Ascending aorta (tissue), 2 donors: ENCODE measurements around the gene TRABD2B. TPM values are rescaled to one million over a fixed set of nuclear protein-coding genes. Genes with fewer than 3 reads are reported as not detected.

Source experiments
- DNase-seq, 2 donors: peaks; one replicate each; pipeline ENCODE4 v3.0.0-alpha.2; 2019; ENCODE audit warnings: low spot score in 2 of 2
- H3K27ac ChIP-seq, 2 donors: fragments of 200-600 bp; sonication (generic); one replicate each; pipeline ENCODE4 v1.5.1; 2016 to 2017; ENCODE audit warnings: mild to moderate bottlenecking in 1 of 2
- H3K27me3 ChIP-seq: fragments of 200-600 bp; sonication (generic); one replicate; pipeline ENCODE4 v1.5.1; 2017
- H3K36me3 ChIP-seq, 2 donors: fragments of 200-600 bp; sonication (generic); one replicate each; pipeline ENCODE4 v1.5.1; 2016
- H3K4me1 ChIP-seq, 2 donors: fragments of 200-600 bp; sonication (generic); one replicate each; pipeline ENCODE4 v1.5.1; 2016 to 2017; ENCODE audit warnings: mild to moderate bottlenecking in 1 of 2
- H3K4me3 ChIP-seq, 2 donors: fragments of 200-600 bp; sonication (generic); one replicate each; pipeline ENCODE4 v1.5.1; 2016 to 2017; ENCODE audit warnings: mild to moderate bottlenecking in 1 of 2
- H3K9me3 ChIP-seq, 2 donors: fragments of 200-600 bp; sonication (generic); one replicate each; pipeline ENCODE4 v1.5.1; 2016
- intact Hi-C: fragments of 100-400 bp; cut with DNase I; formaldehyde crosslinking; loops from one replicate; pipeline ENCODE4 v1.15.1; 2023
- total RNA-seq: library from RNA; depleted of rRNA; stranded (reverse); fragments of >200 nt; gene quantifications from one replicate; pipeline ENCODE4 v1.1.0, GENCODE V29; 2016
- TF ChIP-seq, protein P1 (sequence below), 3 experiments: fragments of 200-600 bp in 2 of 3; fragments of 450-650 bp in 1 of 3; sonication (generic) in 2 of 3; IDR thresholded peaks; one replicate each; pipeline ENCODE4 v1.5.1; 2016 to 2019; ENCODE audit warnings: antibody characterized with exemption in 3 of 3, mild to moderate bottlenecking in 1 of 3, moderate library complexity in 1 of 3

The TRABD2B gene
- total RNA-seq, 1 donor from 2014 or later, result 7.9 TPM

DNA sequence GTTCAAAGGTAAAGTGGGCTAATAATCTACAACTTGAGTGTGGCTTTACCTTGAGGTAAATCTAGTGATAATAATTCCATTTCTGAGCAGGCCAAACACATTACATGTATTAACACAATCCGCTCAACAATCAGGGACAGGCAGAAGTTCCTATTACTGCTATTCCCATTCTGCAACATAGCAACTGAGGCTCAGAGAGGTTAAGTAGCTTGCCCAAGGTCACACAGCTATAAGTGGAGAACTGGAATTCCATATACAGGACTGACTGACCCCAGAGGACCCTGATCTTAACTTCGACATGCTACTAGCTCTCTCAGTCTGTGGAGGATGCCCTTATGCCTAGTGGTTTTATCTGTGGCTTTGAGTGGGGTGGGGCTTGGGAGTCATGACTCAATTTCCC lies 110.1 kb downstream of the TRABD2B start:
- intact Hi-C loops, result no loop called here
- H3K9me3 ChIP-seq, result no peaks in the 10 kb centered on the region
- DNase-seq, result no peak
- H3K27me3 ChIP-seq, result no peaks in the 10 kb centered on the region
- H3K4me1 ChIP-seq, result no peaks in the 10 kb centered on the region
- no peak overlapping the region for H3K27ac ChIP-seq
- H3K4me3 ChIP-seq, result no peak overlapping the region
- TF ChIP-seq, protein P1, sequence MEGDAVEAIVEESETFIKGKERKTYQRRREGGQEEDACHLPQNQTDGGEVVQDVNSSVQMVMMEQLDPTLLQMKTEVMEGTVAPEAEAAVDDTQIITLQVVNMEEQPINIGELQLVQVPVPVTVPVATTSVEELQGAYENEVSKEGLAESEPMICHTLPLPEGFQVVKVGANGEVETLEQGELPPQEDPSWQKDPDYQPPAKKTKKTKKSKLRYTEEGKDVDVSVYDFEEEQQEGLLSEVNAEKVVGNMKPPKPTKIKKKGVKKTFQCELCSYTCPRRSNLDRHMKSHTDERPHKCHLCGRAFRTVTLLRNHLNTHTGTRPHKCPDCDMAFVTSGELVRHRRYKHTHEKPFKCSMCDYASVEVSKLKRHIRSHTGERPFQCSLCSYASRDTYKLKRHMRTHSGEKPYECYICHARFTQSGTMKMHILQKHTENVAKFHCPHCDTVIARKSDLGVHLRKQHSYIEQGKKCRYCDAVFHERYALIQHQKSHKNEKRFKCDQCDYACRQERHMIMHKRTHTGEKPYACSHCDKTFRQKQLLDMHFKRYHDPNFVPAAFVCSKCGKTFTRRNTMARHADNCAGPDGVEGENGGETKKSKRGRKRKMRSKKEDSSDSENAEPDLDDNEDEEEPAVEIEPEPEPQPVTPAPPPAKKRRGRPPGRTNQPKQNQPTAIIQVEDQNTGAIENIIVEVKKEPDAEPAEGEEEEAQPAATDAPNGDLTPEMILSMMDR (IDR thresholded peaks at IDR 0.05), result no peak
- H3K36me3 ChIP-seq, result no peaks in the 10 kb centered on the region

DNA sequence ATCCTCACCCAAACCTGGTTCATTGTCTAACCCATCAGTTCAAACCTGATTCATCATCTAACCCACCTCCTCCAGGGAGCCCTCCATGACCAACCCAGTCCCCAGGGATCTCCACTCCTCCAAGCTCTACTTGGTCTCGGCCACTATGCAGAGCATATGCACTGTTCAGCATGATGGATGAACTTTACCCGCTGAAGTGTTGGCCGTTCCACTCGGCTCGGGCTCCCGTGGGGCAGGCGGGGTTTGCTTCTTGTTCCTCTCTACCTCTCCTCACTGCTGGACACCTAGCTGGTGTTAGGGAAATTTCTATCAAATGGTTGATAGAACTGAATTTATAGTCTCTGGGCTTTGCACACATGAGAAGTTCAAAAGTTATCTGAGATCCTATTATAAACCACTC lies 111.0 kb downstream of the TRABD2B start:
- TF ChIP-seq, protein P1 (IDR thresholded peaks at IDR 0.05), result no peak
- no peak overlapping the region for H3K4me3 ChIP-seq
- H3K9me3 ChIP-seq, result no peaks in the 10 kb centered on the region
- no peaks in the 10 kb centered on the region for H3K4me1 ChIP-seq
- DNase-seq, result no peak
- intact Hi-C loops, result no loop called here
- no peaks in the 10 kb centered on the region for H3K36me3 ChIP-seq
- no peak overlapping the region for H3K27ac ChIP-seq
- H3K27me3 ChIP-seq, result no peaks in the 10 kb centered on the region

DNA sequence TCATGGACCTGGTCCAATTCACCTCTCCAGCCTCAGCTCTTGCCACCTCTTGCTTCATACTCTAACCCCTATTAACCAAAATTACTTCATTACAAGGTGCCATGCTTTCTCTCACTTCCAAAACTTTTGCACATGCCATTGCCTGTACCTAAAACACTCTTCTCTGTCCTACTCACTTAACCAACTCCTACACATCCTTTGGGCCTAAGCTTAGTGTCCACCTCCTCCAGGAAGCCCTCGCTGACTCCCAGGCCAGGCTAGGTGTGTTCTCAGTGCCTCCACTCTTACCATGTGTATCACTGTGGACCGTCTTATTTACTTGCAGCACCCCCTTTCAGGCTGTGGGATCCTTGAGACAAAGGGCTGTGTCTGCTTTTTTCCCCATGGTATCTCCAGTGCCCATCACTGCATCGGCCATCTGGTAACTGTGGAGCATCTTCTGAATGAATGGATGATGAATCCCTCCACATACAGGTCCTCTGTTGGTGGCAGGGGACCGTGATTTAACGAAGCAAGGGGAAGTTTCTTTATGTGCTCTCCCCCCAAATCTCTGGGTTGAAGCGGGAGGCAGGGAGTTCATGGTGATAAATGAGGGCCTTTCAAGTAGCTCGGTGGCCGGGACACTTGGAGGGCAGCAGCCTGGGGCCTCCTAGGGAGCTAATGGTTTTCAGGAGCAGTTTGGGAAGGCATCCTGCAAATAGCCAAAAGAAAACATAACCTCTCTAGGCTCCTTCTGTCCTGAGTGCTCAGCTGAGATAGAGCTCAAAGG lies 111.9 kb downstream of the TRABD2B start:
- Histone ChIP-seq H3K4me1 (no peaks in the 10 kb centered on the region), H3K9me3 (no peaks in the 10 kb centered on the region), H3K4me3 (no peak overlapping the region), H3K27me3 (no peaks in the 10 kb centered on the region), H3K36me3 (no peaks in the 10 kb centered on the region), H3K27ac (no peak overlapping the region)
- intact Hi-C loops, result no loop called here
- TF ChIP-seq, protein P1 (IDR thresholded peaks at IDR 0.05), result no peak
- DNase-seq, result no peak

GRCh38 chr1:47883963-47884362 lies 113.2 kb downstream of the TRABD2B start:
- Histone ChIP-seq H3K27ac (no peak overlapping the region), H3K27me3 (no peaks in the 10 kb centered on the region), H3K4me3 (no peak overlapping the region), H3K36me3 (no peaks in the 10 kb centered on the region), H3K9me3 (no peaks in the 10 kb centered on the region), H3K4me1 (no peaks in the 10 kb centered on the region)
- TF ChIP-seq, protein P1 (IDR thresholded peaks at IDR 0.05), result no peak
- no peak for DNase-seq
- intact Hi-C loops, result no loop called here

DNA sequence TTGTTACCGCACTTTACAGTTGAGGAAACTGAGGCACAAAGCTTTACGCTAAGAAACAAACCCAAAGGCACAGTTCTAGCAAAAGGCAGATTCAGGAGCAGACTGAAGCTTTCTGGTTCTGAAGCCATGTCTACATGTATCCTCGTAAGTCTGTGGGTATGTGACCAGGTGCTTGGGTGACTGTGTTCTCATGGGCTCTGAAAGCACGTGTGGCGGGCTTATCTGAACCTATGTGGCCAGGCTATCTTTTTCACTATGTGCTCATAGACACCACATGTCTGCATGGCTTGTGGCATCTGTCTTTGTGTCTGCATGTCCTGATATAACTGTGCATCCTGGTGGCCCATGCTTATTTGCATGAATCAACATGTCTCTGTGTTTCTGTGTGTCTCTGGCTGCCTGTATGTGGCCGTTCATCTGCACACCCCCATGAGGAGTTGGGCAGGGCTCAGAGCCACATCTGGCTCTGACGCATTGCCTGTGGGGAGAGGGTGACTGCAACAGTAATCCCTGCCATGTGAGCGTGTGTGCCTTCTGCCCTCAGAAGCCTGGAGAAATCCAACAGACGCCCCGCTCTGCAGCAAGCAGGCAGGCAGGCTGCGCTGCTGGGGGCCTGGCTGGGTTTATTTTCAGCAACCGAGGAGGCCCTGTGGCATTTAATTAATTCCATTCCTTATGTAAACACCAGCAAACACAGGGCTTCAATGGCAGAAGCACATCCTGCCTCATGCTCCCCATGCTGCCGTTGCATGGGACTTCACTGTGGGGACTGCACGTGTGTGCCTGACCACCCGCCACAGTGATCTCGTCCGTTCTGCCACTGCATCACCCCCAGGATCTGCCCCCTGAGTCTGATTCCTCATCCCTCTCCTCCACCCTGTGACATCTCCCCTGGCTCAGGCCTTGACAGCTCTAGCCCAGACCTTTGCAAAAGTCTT lies 115.4 kb downstream of the TRABD2B start:
- no peaks in the 10 kb centered on the region for H3K36me3 ChIP-seq
- no peak overlapping the region for H3K4me3 ChIP-seq
- H3K27me3 ChIP-seq, result no peaks in the 10 kb centered on the region
- no peaks in the 10 kb centered on the region for H3K4me1 ChIP-seq
- DNase-seq, result no peak
- intact Hi-C loops, result no loop called here
- H3K27ac ChIP-seq, result no peak overlapping the region
- TF ChIP-seq, protein P1 (IDR thresholded peaks at IDR 0.05), result no peak
- no peaks in the 10 kb centered on the region for H3K9me3 ChIP-seq
